ENCODE data around the gene FGB.

The FGB gene

GRCh38 chr4:154551872-154552686 lies 10.7 kb upstream of the FGB start:
- H3K9me3 Mint-ChIP-seq, result no peaks in the 10 kb centered on the region
- peak; percentile 75 for DNase-seq
- H3K4me3 Mint-ChIP-seq, result no peak overlapping the region
- H3K27me3 Mint-ChIP-seq, result no peaks in the 10 kb centered on the region
- no peak overlapping the region for H3K27ac Mint-ChIP-seq
- H3K4me1 Mint-ChIP-seq (ENCODE audit: low read depth), result peaks cover 23% of the 10 kb centered on the region
- H3K36me3 Mint-ChIP-seq (ENCODE audit: low read depth), result peaks cover 29% of the 10 kb centered on the region

- Mint-ChIP-seq H3K27me3 (peaks cover 10% of the 10 kb centered on the region), H3K9me3 (no peaks in the 10 kb centered on the region), H3K4me1 (ENCODE audit: low read depth) (no peaks in the 10 kb centered on the region), H3K4me3 (no peak overlapping the region), H3K27ac (no peak overlapping the region), H3K36me3 (ENCODE audit: low read depth) (no peaks in the 10 kb centered on the region)
- no peak for DNase-seq
Observed at GRCh38 chr4:154559141-154559493, 3.7 kb upstream of the FGB start.

- no peak for DNase-seq
- no peaks in the 10 kb centered on the region for H3K9me3 Mint-ChIP-seq
- H3K4me3 Mint-ChIP-seq, result no peak overlapping the region
- no peaks in the 10 kb centered on the region for H3K36me3 Mint-ChIP-seq (ENCODE audit: low read depth)
- H3K4me1 Mint-ChIP-seq (ENCODE audit: low read depth), result no peaks in the 10 kb centered on the region
- no peak overlapping the region for H3K27ac Mint-ChIP-seq
- peaks cover 10% of the 10 kb centered on the region for H3K27me3 Mint-ChIP-seq
Observed at GRCh38 chr4:154559494-154560418, 3.1 kb upstream of the FGB start.

GRCh38 chr4:154560419-154560801 lies 2.4 kb upstream of the FGB start:
- DNase-seq, result no peak
- no peaks in the 10 kb centered on the region for H3K36me3 Mint-ChIP-seq (ENCODE audit: low read depth)
- no peak overlapping the region for H3K4me3 Mint-ChIP-seq
- H3K27me3 Mint-ChIP-seq, result peaks cover 10% of the 10 kb centered on the region
- no peak overlapping the region for H3K27ac Mint-ChIP-seq
- H3K9me3 Mint-ChIP-seq, result no peaks in the 10 kb centered on the region
- H3K4me1 Mint-ChIP-seq (ENCODE audit: low read depth), result no peaks in the 10 kb centered on the region

- H3K36me3 Mint-ChIP-seq (ENCODE audit: low read depth), result no peaks in the 10 kb centered on the region
- no peaks in the 10 kb centered on the region for H3K9me3 Mint-ChIP-seq
- H3K27ac Mint-ChIP-seq, result no peak overlapping the region
- DNase-seq, result no peak
- H3K27me3 Mint-ChIP-seq, result peaks cover 10% of the 10 kb centered on the region
- H3K4me3 Mint-ChIP-seq, result no peak overlapping the region
- H3K4me1 Mint-ChIP-seq (ENCODE audit: low read depth), result no peaks in the 10 kb centered on the region
Observed at GRCh38 chr4:154560824-154561231, 2.0 kb upstream of the FGB start.

GRCh38 chr4:154564311-154564710 lies 1.5 kb downstream of the FGB start:
- DNase-seq, result no peak
- no peaks in the 10 kb centered on the region for H3K36me3 Mint-ChIP-seq (ENCODE audit: low read depth)
- peaks cover 6% of the 10 kb centered on the region for H3K27me3 Mint-ChIP-seq
- no peak overlapping the region for H3K27ac Mint-ChIP-seq
- H3K4me1 Mint-ChIP-seq (ENCODE audit: low read depth), result no peaks in the 10 kb centered on the region
- H3K9me3 Mint-ChIP-seq, result no peaks in the 10 kb centered on the region
- no peak overlapping the region for H3K4me3 Mint-ChIP-seq

GRCh38 chr4:154565704-154566103 lies 2.9 kb downstream of the FGB start:
- Mint-ChIP-seq H3K27me3 (peaks cover 2% of the 10 kb centered on the region), H3K9me3 (no peaks in the 10 kb centered on the region), H3K36me3 (ENCODE audit: low read depth) (no peaks in the 10 kb centered on the region), H3K27ac (no peak overlapping the region), H3K4me3 (no peak overlapping the region), H3K4me1 (ENCODE audit: low read depth) (no peaks in the 10 kb centered on the region)
- DNase-seq, result no peak

- no peak for DNase-seq
- Mint-ChIP-seq H3K36me3 (ENCODE audit: low read depth) (no peaks in the 10 kb centered on the region), H3K9me3 (no peaks in the 10 kb centered on the region), H3K27ac (no peak overlapping the region), H3K27me3 (peaks cover 4% of the 10 kb centered on the region), H3K4me3 (no peak overlapping the region), H3K4me1 (ENCODE audit: low read depth) (no peaks in the 10 kb centered on the region)
Observed at GRCh38 chr4:154566639-154567204, 3.9 kb downstream of the FGB start.

- DNase-seq, result no peak
- Mint-ChIP-seq H3K4me1 (ENCODE audit: low read depth) (no peaks in the 10 kb centered on the region), H3K9me3 (no peaks in the 10 kb centered on the region), H3K27me3 (peaks cover 6% of the 10 kb centered on the region), H3K27ac (no peak overlapping the region), H3K4me3 (no peak overlapping the region), H3K36me3 (ENCODE audit: low read depth) (no peaks in the 10 kb centered on the region)
Observed at GRCh38 chr4:154569028-154569427, 6.2 kb downstream of the FGB start.

GRCh38 chr4:154569584-154569983 lies 6.8 kb downstream of the FGB start:
- no peak overlapping the region for H3K4me3 Mint-ChIP-seq
- no peaks in the 10 kb centered on the region for H3K9me3 Mint-ChIP-seq

GRCh38 chr4:154573190-154573870 lies 10.5 kb downstream of the FGB start:
- Mint-ChIP-seq H3K4me1 (ENCODE audit: low read depth) (no peaks in the 10 kb centered on the region), H3K27me3 (peaks cover 28% of the 10 kb centered on the region), H3K4me3 (no peak overlapping the region), H3K27ac (no peak overlapping the region), H3K36me3 (ENCODE audit: low read depth) (no peaks in the 10 kb centered on the region), H3K9me3 (no peaks in the 10 kb centered on the region)
- DNase-seq, result no peak

More at GRCh38 chr4:154569584-154569983, 6.8 kb downstream of the FGB start:
- Mint-ChIP-seq H3K4me1 (ENCODE audit: low read depth) (no peaks in the 10 kb centered on the region), H3K27me3 (peaks cover 6% of the 10 kb centered on the region), H3K36me3 (ENCODE audit: low read depth) (no peaks in the 10 kb centered on the region), H3K27ac (no peak overlapping the region)
- DNase-seq, result no peak

- DNase-seq, result no peak
- Mint-ChIP-seq H3K4me1 (ENCODE audit: low read depth) (no peaks in the 10 kb centered on the region), H3K4me3 (no peak overlapping the region), H3K27ac (no peak overlapping the region), H3K36me3 (ENCODE audit: low read depth) (no peaks in the 10 kb centered on the region), H3K27me3 (peaks cover 33% of the 10 kb centered on the region), H3K9me3 (no peaks in the 10 kb centered on the region)
Observed at GRCh38 chr4:154574311-154574710, 11.5 kb downstream of the FGB start.

GRCh38 chr4:154577324-154577723 lies 14.5 kb downstream of the FGB start:
- H3K4me1 Mint-ChIP-seq (ENCODE audit: low read depth), result no peaks in the 10 kb centered on the region
- DNase-seq, result no peak
- H3K27me3 Mint-ChIP-seq, result peaks cover 31% of the 10 kb centered on the region
- no peaks in the 10 kb centered on the region for H3K9me3 Mint-ChIP-seq
- no peaks in the 10 kb centered on the region for H3K36me3 Mint-ChIP-seq (ENCODE audit: low read depth)
- H3K27ac Mint-ChIP-seq, result no peak overlapping the region
- H3K4me3 Mint-ChIP-seq, result no peak overlapping the region

GRCh38 chr4:154578919-154579318 lies 16.1 kb downstream of the FGB start:
- H3K9me3 Mint-ChIP-seq, result no peaks in the 10 kb centered on the region
- peaks cover 31% of the 10 kb centered on the region for H3K27me3 Mint-ChIP-seq
- H3K4me1 Mint-ChIP-seq (ENCODE audit: low read depth), result no peaks in the 10 kb centered on the region
- H3K27ac Mint-ChIP-seq, result no peak overlapping the region
- no peaks in the 10 kb centered on the region for H3K36me3 Mint-ChIP-seq (ENCODE audit: low read depth)
- DNase-seq, result no peak
- no peak overlapping the region for H3K4me3 Mint-ChIP-seq

Data from activated T-cell treated with anti-CD3 and anti-CD28 coated beads, Interleukin-2, amount 50 U/mL, for 24 hours (primary cell).